Measurements from ENCODE around the gene HOXD8. TPM values are rescaled to one million over a fixed set of nuclear protein-coding genes. Genes with fewer than 3 reads are reported as not detected.

The HOXD8 gene
- total RNA-seq, 4 donors from 2014 or later, result 2.4 to 8.9 (median 6.0) TPM

- no peak overlapping the region for H3K4me3 ChIP-seq (ENCODE audit: low read depth, poor library complexity, severe bottlenecking)
- WGBS, 2 donors, result 13 to 17% methylated on average over 10 of the region's 10 CpGs
- TF ChIP-seq, protein P1, sequence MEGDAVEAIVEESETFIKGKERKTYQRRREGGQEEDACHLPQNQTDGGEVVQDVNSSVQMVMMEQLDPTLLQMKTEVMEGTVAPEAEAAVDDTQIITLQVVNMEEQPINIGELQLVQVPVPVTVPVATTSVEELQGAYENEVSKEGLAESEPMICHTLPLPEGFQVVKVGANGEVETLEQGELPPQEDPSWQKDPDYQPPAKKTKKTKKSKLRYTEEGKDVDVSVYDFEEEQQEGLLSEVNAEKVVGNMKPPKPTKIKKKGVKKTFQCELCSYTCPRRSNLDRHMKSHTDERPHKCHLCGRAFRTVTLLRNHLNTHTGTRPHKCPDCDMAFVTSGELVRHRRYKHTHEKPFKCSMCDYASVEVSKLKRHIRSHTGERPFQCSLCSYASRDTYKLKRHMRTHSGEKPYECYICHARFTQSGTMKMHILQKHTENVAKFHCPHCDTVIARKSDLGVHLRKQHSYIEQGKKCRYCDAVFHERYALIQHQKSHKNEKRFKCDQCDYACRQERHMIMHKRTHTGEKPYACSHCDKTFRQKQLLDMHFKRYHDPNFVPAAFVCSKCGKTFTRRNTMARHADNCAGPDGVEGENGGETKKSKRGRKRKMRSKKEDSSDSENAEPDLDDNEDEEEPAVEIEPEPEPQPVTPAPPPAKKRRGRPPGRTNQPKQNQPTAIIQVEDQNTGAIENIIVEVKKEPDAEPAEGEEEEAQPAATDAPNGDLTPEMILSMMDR (IDR thresholded peaks at IDR 0.05), result no peak
- TF ChIP-seq POLR2A (IDR thresholded peaks at IDR 0.05), result no peak
- intact Hi-C loops (cut with DNase I; ENCODE audit: low total_unique reads), result no loop called here
- no peak for DNase-seq (ENCODE audit: low spot score in 2 of 2)
These were observed 47.0 kb upstream of the HOXD8 start for GRCh38 chr2:176082525-176082823.

DNA sequence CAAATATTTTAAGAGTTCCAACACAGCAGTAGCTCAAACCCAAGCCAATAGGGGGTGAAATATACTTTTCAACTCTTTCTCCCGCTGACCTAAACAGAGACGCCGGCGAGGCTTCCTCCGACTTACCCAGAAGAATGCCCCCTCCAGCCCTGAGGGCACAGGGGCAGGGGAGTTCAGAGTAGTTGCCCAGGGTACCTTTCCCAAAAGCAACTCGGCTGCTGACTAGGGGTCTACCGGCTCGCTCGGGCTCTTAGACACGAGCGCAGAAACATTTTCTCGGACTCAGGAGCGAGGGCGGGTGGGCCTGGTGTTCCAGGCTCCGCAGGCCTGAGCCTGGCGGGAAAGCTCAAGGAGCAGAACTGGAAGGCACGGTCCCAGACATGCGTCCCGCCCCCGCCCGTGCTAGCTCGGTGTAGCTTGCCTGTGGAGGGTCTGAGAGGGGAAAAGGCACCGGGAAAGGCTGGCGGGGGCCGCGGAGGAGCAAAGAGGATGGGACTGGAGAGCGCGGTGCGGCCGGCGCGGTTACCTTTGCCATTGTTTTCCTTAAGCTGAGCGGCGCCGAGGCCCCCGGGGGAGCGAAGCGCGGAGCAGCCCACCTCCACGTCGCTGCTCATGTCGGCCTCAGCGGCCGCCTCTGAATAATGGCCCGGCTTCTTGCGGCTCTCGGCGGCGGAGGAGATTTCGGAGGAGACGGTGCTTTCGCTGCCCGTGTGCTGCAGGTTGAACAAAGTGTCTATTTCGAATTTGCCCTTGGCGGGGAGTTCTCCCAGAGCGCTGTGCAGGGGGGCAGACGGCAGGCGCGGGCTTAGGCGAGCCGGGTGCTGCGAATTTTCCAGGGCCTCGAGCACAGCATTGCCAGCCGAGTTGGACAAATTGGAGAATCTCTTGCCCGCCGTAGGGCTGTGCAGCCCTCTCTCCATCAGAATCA, 46.4 kb upstream of the HOXD8 start:
- intact Hi-C loops (cut with DNase I; ENCODE audit: low total_unique reads), result no loop called here
- H3K4me3 ChIP-seq (ENCODE audit: low read depth, poor library complexity, severe bottlenecking), result no peak overlapping the region
- 6 to 11% methylated on average over 51 to 54 of the region's 66 CpGs for WGBS, 2 donors
- DNase-seq (ENCODE audit: low spot score in 2 of 2), result peak in 1 of 2 donors; percentile 82
- TF ChIP-seq POLR2A (IDR thresholded peaks at IDR 0.05), result no peak
- TF ChIP-seq, protein P1 (IDR thresholded peaks at IDR 0.05), result no peak

DNA sequence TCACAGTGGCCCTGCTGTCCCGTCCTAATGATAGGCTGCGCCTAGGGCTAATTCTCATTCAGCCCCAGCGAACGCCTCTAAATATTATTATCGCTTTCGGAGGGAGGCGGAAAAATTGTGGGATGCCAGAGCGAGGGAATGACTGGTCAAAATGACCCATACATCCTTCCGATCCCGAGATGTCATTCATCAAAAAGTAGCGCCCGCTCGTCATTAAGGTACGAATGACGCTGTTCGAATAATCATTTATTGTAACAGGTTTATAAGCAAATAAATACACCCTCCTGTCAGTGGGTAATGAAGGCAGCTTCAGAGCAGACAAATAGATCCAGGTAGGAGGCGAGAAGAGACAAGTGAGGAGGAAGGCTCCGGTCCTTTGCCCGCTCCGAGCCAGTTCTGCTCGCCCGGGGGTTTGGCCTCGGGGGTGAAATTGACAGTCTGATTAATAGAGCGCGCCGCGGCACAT, 45.7 kb upstream of the HOXD8 start, which contains the start of gene EVX2:
Gene EVX2, minus strand, starts transcription at position 167 of the 466 bp plus-strand sequence. CDS start 186 bp downstream, outside the sequence.
- DNase-seq (ENCODE audit: low spot score in 2 of 2), result peak in 1 of 2 donors; percentile 60
- 15 to 17% methylated on average over 27 of the region's 27 CpGs for WGBS, 2 donors
- intact Hi-C loops (cut with DNase I; ENCODE audit: low total_unique reads), result no loop called here
- TF ChIP-seq, protein P1 (IDR thresholded peaks at IDR 0.05), result no peak
- no peak for TF ChIP-seq POLR2A (IDR thresholded peaks at IDR 0.05)
- no peak within 1 kb of the TSS for H3K4me3 ChIP-seq (ENCODE audit: low read depth, poor library complexity, severe bottlenecking)

- H3K4me3 ChIP-seq (ENCODE audit: low read depth, poor library complexity, severe bottlenecking), result no peak overlapping the region
- intact Hi-C loops (cut with DNase I; ENCODE audit: low total_unique reads), result loop anchor here (5.0 kb wide), 1 partner anchor 397 kb away; no protein-coding TSS in a partner anchor
- peak in 1 of 2 donors; percentile 65 for DNase-seq (ENCODE audit: low spot score in 2 of 2)
- WGBS, 2 donors, result 4 to 6% methylated on average over 26 of the region's 26 CpGs
- TF ChIP-seq POLR2A (IDR thresholded peaks at IDR 0.05), result no peak
- TF ChIP-seq, protein P1 (IDR thresholded peaks at IDR 0.05), result no peak
These were observed 44.8 kb upstream of the HOXD8 start for GRCh38 chr2:176084611-176085119.

DNA sequence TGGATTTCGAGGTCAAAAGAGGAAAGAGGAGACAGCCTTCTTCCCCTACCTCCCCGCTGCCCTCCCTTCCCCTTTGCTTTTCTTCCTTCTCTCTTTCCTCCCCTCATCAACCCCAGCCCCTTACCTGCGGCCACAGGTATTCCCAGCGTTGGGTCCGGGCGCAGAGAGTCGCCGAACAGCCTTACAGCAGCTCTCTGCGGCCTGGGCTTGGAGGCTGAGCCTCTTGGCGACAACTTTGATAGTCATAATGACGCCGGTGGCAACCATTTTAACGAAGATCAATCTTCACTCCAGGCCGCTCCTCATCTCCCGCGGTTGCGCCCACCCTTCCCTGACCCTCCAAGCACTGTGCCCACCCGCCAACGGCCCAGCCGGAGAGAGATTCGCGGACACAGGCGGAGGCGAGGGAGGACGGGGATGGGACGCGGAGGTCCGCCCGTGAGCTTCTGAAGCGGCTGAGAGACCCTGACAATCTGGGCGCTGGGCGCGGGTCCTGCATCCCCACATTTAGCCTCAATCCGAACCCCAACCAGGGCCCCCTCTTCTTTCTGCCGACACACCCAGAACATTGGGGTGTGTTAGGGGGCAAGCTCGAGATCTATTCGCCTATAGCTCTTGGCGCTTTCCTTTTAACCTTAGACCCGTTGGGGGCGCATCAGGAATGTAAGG, 44.3 kb upstream of the HOXD8 start:
- intact Hi-C loops (cut with DNase I; ENCODE audit: low total_unique reads), result loop anchor here (5.0 kb wide), 1 partner anchor 398 kb away; no protein-coding TSS in a partner anchor
- no peak for TF ChIP-seq POLR2A (IDR thresholded peaks at IDR 0.05)
- TF ChIP-seq, protein P1 (IDR thresholded peaks at IDR 0.05), result no peak
- no peak overlapping the region for H3K4me3 ChIP-seq (ENCODE audit: low read depth, poor library complexity, severe bottlenecking)
- WGBS, 2 donors, result 5 to 7% methylated on average over 40 of the region's 40 CpGs
- peak in 1 of 2 donors; percentile 82 for DNase-seq (ENCODE audit: low spot score in 2 of 2)

Measured in lower leg skin (tissue), 4 donors.